Mononuclear cell (primary cell): Measurements from ENCODE around the gene MYH7B. TPM values are rescaled to one million over a fixed set of nuclear protein-coding genes. Genes with fewer than 3 reads are reported as not detected.

Source experiments
- H3K27me3 ChIP-seq: 2 replicates; pipeline ENCODE4 v1.6.0; 2011; ENCODE audit warnings: low read length, control low read depth; ENCODE audit not compliant: insufficient read depth
- H3K4me1 ChIP-seq: 2 replicates; pipeline ENCODE4 v1.5.1; 2011; ENCODE audit warnings: mild to moderate bottlenecking, low read length, control low read depth; ENCODE audit not compliant: insufficient read depth
- H3K4me3 ChIP-seq: 2 replicates; pipeline ENCODE4 v1.5.1; 2011; ENCODE audit warnings: mild to moderate bottlenecking, low read length, moderate library complexity
- H3K9me3 ChIP-seq: 2 replicates; pipeline ENCODE4 v1.5.1; 2011; ENCODE audit warnings: low read depth, mild to moderate bottlenecking, control low read depth, low read length
- total RNA-seq: library from RNA; depleted of rRNA; stranded (reverse); fragments of >200 nt; gene quantifications from one replicate; pipeline ENCODE4 v1.2.3, GENCODE V29; 2012

The MYH7B gene
- total RNA-seq, 1 donor = under 0.01 TPM

- no peaks in the 10 kb centered on the region for H3K9me3 ChIP-seq
- no peaks in the 10 kb centered on the region for H3K27me3 ChIP-seq
- H3K4me1 ChIP-seq = no peaks in the 10 kb centered on the region
- no peak overlapping the region for H3K4me3 ChIP-seq
Observed at GRCh38 chr20:34999782-35000181, 44.1 kb downstream of the MYH7B start.

- Histone ChIP-seq H3K9me3 (no peaks in the 10 kb centered on the region), H3K4me3 (no peak overlapping the region), H3K4me1 (no peaks in the 10 kb centered on the region), H3K27me3 (no peaks in the 10 kb centered on the region)
Observed at GRCh38 chr20:35000311-35000921, 44.7 kb downstream of the MYH7B start.

GRCh38 chr20:35000922-35001595, 45.4 kb downstream of the MYH7B start:
- Histone ChIP-seq H3K9me3 (no peaks in the 10 kb centered on the region), H3K27me3 (no peaks in the 10 kb centered on the region), H3K4me3 (no peak overlapping the region), H3K4me1 (no peaks in the 10 kb centered on the region)

- Histone ChIP-seq H3K4me3 (no peak overlapping the region), H3K27me3 (no peaks in the 10 kb centered on the region), H3K9me3 (no peaks in the 10 kb centered on the region), H3K4me1 (no peaks in the 10 kb centered on the region)
Observed at GRCh38 chr20:35001596-35002362, 46.1 kb downstream of the MYH7B start.

- H3K9me3 ChIP-seq = no peaks in the 10 kb centered on the region
- H3K4me1 ChIP-seq = no peaks in the 10 kb centered on the region
- no peak overlapping the region for H3K4me3 ChIP-seq
- H3K27me3 ChIP-seq = no peaks in the 10 kb centered on the region
Observed at GRCh38 chr20:35002426-35003210, 47.0 kb downstream of the MYH7B start.

- Histone ChIP-seq H3K4me3 (no peak overlapping the region), H3K4me1 (no peaks in the 10 kb centered on the region), H3K9me3 (no peaks in the 10 kb centered on the region), H3K27me3 (no peaks in the 10 kb centered on the region)
Observed at GRCh38 chr20:35003211-35004031, 47.8 kb downstream of the MYH7B start.

- no peaks in the 10 kb centered on the region for H3K4me1 ChIP-seq
- H3K9me3 ChIP-seq = no peaks in the 10 kb centered on the region
- H3K4me3 ChIP-seq = no peak overlapping the region
- no peaks in the 10 kb centered on the region for H3K27me3 ChIP-seq
Observed at GRCh38 chr20:35004051-35004725, 48.5 kb downstream of the MYH7B start.

- Histone ChIP-seq H3K9me3 (no peaks in the 10 kb centered on the region), H3K4me3 (no peak overlapping the region), H3K27me3 (no peaks in the 10 kb centered on the region), H3K4me1 (no peaks in the 10 kb centered on the region)
Observed at GRCh38 chr20:35004749-35005462, 49.2 kb downstream of the MYH7B start.

Other genes with a start within 250 kb of the MYH7B start
- gene NCOA6, start 130.2 kb upstream of the MYH7B start, total RNA-seq = 12.2 TPM
- gene GGT7, start 83.0 kb upstream of the MYH7B start, total RNA-seq = 5.1 TPM
- 18.4 TPM for gene ACSS2, start 79.3 kb upstream of the MYH7B start, total RNA-seq
- gene GSS, start 62 bp upstream of the MYH7B start, total RNA-seq = 17.2 TPM
- gene TRPC4AP, start 136.9 kb downstream of the MYH7B start, total RNA-seq = 55.3 TPM
- gene EDEM2, start 191.5 kb downstream of the MYH7B start, total RNA-seq = 19.5 TPM
- gene PROCR, start 216.2 kb downstream of the MYH7B start, total RNA-seq = 1.2 TPM